AG10803 (cell line): ENCODE measurements around the gene RNPEPL1.

ENCODE experiments used
- DNase-seq: peaks from one replicate; pipeline ENCODE4 v3.0.0; 2010; ENCODE audit warnings: low read depth
- H3K4me3 ChIP-seq: 2 replicates; pipeline ENCODE4 v1.5.1; 2011; ENCODE audit warnings: mild to moderate bottlenecking, low read length, control low read depth
- TF ChIP-seq, protein P1 (sequence below): conservative IDR thresholded peaks from 2 replicates; pipeline ENCODE4 v1.5.1; 2011; ENCODE audit warnings: mild to moderate bottlenecking, low read length, control low read depth, inconsistent platforms

The RNPEPL1 gene

GRCh38 chr2:240598311-240598911, 30.1 kb downstream of the RNPEPL1 start:
- H3K4me3 ChIP-seq = no peak overlapping the region
- TF ChIP-seq, protein P1, sequence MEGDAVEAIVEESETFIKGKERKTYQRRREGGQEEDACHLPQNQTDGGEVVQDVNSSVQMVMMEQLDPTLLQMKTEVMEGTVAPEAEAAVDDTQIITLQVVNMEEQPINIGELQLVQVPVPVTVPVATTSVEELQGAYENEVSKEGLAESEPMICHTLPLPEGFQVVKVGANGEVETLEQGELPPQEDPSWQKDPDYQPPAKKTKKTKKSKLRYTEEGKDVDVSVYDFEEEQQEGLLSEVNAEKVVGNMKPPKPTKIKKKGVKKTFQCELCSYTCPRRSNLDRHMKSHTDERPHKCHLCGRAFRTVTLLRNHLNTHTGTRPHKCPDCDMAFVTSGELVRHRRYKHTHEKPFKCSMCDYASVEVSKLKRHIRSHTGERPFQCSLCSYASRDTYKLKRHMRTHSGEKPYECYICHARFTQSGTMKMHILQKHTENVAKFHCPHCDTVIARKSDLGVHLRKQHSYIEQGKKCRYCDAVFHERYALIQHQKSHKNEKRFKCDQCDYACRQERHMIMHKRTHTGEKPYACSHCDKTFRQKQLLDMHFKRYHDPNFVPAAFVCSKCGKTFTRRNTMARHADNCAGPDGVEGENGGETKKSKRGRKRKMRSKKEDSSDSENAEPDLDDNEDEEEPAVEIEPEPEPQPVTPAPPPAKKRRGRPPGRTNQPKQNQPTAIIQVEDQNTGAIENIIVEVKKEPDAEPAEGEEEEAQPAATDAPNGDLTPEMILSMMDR = no peak
- DNase-seq = no peak

DNA sequence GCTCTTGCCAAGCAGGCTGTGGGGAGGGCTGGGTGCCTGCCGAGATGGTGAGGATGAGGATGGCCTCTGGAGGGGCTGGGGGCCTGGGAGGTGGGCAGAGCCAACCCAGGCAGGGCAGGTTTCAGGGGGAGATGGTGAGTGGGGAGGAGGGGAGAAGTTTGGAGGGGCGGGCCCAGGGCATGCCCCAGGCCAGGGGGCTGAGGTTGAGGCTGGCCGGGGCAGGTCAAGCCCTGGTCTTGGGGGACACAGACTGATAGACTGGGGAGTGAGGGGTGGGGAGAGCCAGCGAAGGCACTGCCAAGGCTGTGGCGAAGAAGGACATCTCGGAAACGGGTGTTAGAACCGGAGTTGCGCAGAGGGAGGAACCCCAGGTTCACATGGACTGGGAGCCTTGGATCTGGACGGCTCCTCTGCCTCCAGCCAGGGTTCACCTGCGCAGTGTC, 30.9 kb downstream of the RNPEPL1 start:
- TF ChIP-seq, protein P1 = no peak
- no peak overlapping the region for H3K4me3 ChIP-seq
- no peak for DNase-seq

DNA sequence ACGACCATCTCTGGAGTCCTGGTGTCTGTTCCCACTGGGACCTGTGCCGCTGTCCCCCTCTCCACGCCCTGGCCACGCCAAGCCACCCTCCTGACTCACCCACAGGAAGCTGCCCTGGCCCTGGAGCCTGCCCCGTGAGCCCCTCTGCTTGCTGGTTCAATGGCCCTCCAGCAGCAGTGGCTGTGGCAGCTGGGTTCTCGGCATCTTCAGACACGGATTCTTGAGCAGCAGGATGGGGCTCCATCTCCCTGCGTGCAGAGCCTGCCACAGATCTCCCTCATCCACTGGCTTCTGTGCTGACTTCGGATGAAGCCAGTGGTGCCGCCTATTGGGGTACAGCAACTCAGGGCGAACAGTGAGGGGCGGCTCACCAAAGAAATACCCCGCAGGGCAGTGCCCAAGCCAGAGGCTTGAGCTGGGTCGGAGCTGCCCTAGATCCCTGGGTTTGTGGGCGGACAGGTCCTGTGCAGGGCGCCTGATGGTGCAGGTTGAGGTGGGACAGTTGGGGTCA, 32.2 kb downstream of the RNPEPL1 start:
- DNase-seq = no peak
- TF ChIP-seq, protein P1 = no peak
- H3K4me3 ChIP-seq = no peak overlapping the region

GRCh38 chr2:240601061-240601830, 33.0 kb downstream of the RNPEPL1 start:
- DNase-seq = no peak
- TF ChIP-seq, protein P1 = no peak
- no peak overlapping the region for H3K4me3 ChIP-seq

DNA sequence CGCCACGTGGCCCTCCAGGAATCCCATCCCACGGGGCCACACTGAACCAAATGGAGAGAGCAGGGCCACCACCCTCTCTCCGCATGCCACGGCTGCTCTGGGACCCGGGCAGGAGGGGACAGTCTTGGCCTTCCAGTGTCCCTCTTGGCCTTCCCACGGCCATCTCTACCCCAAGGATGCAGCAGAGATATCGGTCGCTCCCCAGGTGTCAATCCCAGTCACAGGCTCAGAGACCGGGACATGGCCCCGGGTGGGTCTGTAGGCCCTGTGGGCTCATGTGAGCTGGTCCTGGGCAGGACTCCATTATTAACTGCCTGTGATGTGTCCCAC, 33.5 kb downstream of the RNPEPL1 start:
- no peak for DNase-seq
- TF ChIP-seq, protein P1 = no peak
- H3K4me3 ChIP-seq = no peak overlapping the region

GRCh38 chr2:240602266-240603050, 34.2 kb downstream of the RNPEPL1 start:
- no peak overlapping the region for H3K4me3 ChIP-seq
- TF ChIP-seq, protein P1 = no peak
- DNase-seq = no peak
